ENCODE results near the gene XPR1. TPM values are rescaled to one million over a fixed set of nuclear protein-coding genes. Genes with fewer than 3 reads are reported as not detected.

The XPR1 gene
- total RNA-seq, 1 donor from 2014 or later, result 62.6 TPM

DNA sequence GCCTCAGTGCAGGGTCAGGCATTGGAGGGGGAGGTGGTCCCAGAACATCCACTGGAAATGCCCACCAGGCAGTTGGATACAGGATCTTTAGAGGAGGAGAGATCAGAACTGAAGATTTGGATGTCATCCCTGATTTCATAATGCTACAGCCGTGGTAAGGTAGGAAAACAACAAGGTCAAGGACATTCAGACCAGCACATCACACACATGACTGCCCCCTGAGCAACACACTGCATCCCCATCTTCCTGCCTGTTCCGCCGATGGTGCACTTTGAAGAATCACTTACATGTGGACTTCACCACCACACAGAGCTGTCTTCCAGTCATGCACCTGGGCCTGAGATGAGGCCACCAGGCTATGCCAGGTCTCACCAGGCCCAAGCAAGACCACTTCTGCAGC lies 297.6 kb downstream of the XPR1 start:
- H3K4me1 Mint-ChIP-seq (ENCODE audit: low read depth), result peaks cover 32% of the 10 kb centered on the region
- no peak overlapping the region for H3K4me3 Mint-ChIP-seq (ENCODE audit: low read depth)

DNA sequence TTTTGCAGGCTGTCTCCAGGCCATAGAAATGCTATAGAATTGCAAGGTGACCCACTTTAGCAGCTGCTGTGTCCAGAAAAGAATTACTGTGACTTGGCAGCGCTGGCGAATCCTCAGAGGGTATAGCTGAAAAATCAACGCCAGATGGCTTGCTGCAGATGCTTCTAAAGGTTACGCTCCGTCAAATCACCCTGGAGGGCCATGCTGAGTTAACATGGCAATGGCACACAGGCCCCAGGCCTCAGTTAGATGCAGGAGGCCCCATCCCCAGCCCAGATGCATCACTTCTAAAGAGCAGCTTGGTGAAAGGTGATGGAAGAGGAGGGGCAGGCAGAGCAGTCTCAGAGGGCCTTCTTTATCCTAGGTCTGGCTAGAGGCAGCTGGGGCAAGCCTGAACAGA lies 298.9 kb downstream of the XPR1 start:
- TF ChIP-seq, protein P1, sequence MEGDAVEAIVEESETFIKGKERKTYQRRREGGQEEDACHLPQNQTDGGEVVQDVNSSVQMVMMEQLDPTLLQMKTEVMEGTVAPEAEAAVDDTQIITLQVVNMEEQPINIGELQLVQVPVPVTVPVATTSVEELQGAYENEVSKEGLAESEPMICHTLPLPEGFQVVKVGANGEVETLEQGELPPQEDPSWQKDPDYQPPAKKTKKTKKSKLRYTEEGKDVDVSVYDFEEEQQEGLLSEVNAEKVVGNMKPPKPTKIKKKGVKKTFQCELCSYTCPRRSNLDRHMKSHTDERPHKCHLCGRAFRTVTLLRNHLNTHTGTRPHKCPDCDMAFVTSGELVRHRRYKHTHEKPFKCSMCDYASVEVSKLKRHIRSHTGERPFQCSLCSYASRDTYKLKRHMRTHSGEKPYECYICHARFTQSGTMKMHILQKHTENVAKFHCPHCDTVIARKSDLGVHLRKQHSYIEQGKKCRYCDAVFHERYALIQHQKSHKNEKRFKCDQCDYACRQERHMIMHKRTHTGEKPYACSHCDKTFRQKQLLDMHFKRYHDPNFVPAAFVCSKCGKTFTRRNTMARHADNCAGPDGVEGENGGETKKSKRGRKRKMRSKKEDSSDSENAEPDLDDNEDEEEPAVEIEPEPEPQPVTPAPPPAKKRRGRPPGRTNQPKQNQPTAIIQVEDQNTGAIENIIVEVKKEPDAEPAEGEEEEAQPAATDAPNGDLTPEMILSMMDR (IDR thresholded peaks at IDR 0.05; ENCODE audit: unreplicated experiment), result no peak
- Mint-ChIP-seq H3K27ac (no peak overlapping the region), H3K4me3 (ENCODE audit: low read depth) (no peak overlapping the region), H3K36me3 (ENCODE audit: insufficient read depth) (peaks cover 3% of the 10 kb centered on the region), H3K9me3 (ENCODE audit: low read depth) (no peaks in the 10 kb centered on the region), H3K27me3 (peaks cover 3% of the 10 kb centered on the region), H3K4me1 (ENCODE audit: low read depth) (peaks cover 23% of the 10 kb centered on the region)
- DNase-seq (ENCODE audit: low spot score, unreplicated experiment), result no peak

More for the DNA sequence above, 297.6 kb downstream of the XPR1 start:
- H3K27me3 Mint-ChIP-seq, result peaks cover 3% of the 10 kb centered on the region
- TF ChIP-seq, protein P1 (IDR thresholded peaks at IDR 0.05; ENCODE audit: unreplicated experiment), result no peak
- H3K27ac Mint-ChIP-seq, result no peak overlapping the region
- H3K36me3 Mint-ChIP-seq (ENCODE audit: insufficient read depth), result peaks cover 1% of the 10 kb centered on the region
- H3K9me3 Mint-ChIP-seq (ENCODE audit: low read depth), result no peaks in the 10 kb centered on the region
- DNase-seq (ENCODE audit: low spot score, unreplicated experiment), result no peak

DNA sequence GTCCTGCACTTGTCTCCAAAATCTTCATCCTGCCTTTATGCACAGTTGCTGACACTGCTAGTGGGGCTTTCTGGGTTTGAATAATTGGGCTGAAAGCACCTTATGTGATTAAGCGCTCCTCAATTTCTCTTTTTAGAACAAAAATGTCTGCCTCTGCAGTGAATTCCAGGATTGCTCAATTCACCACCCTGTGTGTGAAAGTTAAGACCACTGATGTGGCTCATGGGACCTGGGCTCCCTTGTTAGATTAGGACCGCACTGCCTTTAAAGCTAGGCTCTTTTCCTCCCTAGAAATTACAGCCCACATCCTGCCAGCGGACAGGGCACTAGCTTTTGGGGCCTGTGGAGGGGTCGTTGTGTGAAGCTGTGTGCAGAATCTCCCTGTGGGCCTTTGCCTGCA lies 299.7 kb downstream of the XPR1 start:
- Mint-ChIP-seq H3K27me3 (peaks cover 3% of the 10 kb centered on the region), H3K4me1 (ENCODE audit: low read depth) (peaks cover 15% of the 10 kb centered on the region), H3K27ac (no peak overlapping the region), H3K36me3 (ENCODE audit: insufficient read depth) (peaks cover 3% of the 10 kb centered on the region), H3K9me3 (ENCODE audit: low read depth) (no peaks in the 10 kb centered on the region), H3K4me3 (ENCODE audit: low read depth) (no peak overlapping the region)
- no peak for DNase-seq (ENCODE audit: low spot score, unreplicated experiment)
- TF ChIP-seq, protein P1 (IDR thresholded peaks at IDR 0.05; ENCODE audit: unreplicated experiment), result no peak

DNA sequence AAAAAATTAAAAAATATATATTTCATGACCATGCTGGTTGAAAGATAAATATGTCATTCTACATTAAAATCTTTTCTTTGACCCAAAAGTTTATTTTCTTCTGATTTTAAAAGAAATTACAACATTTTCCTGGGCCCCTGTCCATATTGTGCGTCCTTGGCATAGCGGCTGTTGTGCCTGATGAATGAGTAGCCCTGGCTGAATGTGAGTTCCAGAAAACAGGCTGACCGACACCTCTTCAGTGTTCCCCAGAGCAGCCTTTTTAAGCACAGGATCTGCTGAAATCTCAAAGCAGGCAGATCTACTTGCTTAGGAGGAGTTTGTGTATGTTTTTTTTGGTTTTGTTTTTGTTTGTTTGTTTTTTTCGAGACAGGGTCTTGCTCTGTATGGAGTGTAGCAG lies 300.6 kb downstream of the XPR1 start:
- Mint-ChIP-seq H3K27me3 (peaks cover 3% of the 10 kb centered on the region), H3K4me1 (ENCODE audit: low read depth) (peaks cover 9% of the 10 kb centered on the region), H3K4me3 (ENCODE audit: low read depth) (no peak overlapping the region), H3K36me3 (ENCODE audit: insufficient read depth) (peaks cover 3% of the 10 kb centered on the region), H3K9me3 (ENCODE audit: low read depth) (no peaks in the 10 kb centered on the region), H3K27ac (no peak overlapping the region)
- DNase-seq (ENCODE audit: low spot score, unreplicated experiment), result no peak
- TF ChIP-seq, protein P1 (IDR thresholded peaks at IDR 0.05; ENCODE audit: unreplicated experiment), result no peak

DNA sequence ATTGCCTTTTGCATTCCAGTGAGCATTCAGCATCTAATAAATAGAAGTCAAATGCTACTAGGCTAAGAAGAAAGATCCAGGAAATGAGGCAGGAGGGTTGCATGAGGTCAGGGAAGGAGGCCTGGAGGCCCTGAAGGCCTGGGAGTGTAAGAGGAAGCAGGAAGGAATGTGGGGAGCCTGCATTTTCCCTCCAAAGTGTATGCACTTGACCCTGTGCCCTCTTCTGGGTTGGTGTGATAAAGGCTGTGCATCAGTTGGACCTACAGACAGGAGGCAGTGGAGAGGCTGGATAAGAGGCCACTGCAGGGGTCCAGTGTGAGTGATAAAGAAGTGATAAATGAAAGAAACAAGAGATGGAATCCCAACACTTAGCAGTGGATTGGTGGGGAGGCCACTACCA lies 301.3 kb downstream of the XPR1 start:
- peaks cover 3% of the 10 kb centered on the region for H3K36me3 Mint-ChIP-seq (ENCODE audit: insufficient read depth)
- TF ChIP-seq, protein P1 (IDR thresholded peaks at IDR 0.05; ENCODE audit: unreplicated experiment), result no peak
- no peak for DNase-seq (ENCODE audit: low spot score, unreplicated experiment)
- H3K9me3 Mint-ChIP-seq (ENCODE audit: low read depth), result no peaks in the 10 kb centered on the region
- peaks cover 4% of the 10 kb centered on the region for H3K4me1 Mint-ChIP-seq (ENCODE audit: low read depth)
- H3K27me3 Mint-ChIP-seq, result peaks cover 3% of the 10 kb centered on the region
- H3K27ac Mint-ChIP-seq, result no peak overlapping the region
- no peak overlapping the region for H3K4me3 Mint-ChIP-seq (ENCODE audit: low read depth)
